NCI-H2196 treated with DMSO at 0.1 percent for 48 hours (cell line): ENCODE data around the gene DES.

Source experiments
- DNase-seq: peaks from one replicate; lab custom pipeline; 2025; ENCODE audit not compliant: unreplicated experiment; lab: John Stamatoyannopoulos, UW

DES gene

GRCh38 chr2:219471476-219472371, 53.5 kb downstream of the DES start:
- DNase-seq = no peak

- no peak for DNase-seq
Measured at GRCh38 chr2:219472629-219473187, 54.5 kb downstream of the DES start.

- no peak for DNase-seq
Measured at GRCh38 chr2:219473511-219473910, 55.3 kb downstream of the DES start.

GRCh38 chr2:219474285-219475060, 56.3 kb downstream of the DES start:
- no peak for DNase-seq

GRCh38 chr2:219475278-219475677, 57.1 kb downstream of the DES start:
- DNase-seq = no peak

DNA sequence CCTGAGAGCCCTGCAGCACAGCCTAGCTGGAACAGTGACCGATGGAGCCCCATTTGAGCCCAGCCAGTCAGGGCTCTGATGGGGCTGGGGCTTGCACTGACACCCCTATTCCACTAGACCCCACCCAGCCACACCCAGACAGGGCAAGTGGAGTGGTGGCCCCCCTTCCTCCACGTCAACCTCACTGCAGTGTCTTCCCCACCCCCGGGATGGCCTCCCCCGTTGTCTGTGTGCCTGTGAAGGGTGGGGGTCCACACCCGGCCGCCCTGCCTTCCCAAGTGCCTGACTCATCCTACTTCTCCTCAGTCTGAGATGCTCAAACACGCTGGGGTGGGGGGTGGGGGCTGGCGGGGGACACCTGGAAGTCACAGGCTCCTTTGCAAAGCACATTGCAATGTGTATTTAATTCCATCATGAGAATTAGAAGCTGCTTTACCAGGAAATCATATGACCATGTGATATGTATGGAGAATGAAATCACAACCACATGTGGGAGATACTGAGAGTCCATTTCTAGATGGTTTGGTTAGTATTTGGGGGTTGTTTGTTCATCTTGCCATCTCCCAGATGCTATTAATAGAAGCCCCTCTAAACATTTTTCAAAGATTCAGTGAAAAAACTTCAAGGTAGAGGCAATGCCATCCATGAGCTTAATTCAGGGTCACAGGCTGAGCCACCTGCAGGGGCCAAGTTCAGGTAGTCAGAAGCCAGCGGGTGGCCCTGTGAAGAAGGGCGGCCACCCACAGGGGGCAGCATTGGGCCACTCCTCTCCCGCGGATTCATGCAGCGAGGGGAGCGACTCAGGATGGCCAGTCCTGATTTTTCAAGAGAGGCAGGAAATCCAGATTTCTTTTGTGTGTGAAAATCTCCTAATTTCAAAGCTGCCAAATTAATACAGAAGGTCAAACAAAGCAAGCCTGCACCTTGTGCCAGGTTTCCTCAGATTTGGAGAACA, 57.8 kb downstream of the DES start:
- no peak for DNase-seq
